ENCODE measurements around the gene DNAI1. TPM values are rescaled to one million over a fixed set of nuclear protein-coding genes. Genes with fewer than 3 reads are reported as not detected.
"Not testable (repeated sequence)": the region's sequence is repeated elsewhere in the genome, so short reads cannot be mapped to it uniquely, and the experiment has no call there.

DNAI1 gene
- polyA plus RNA-seq, 6 donors from 2014 or later, result not detected

- Mint-ChIP-seq H3K4me1 (peaks cover 33 to 46% (median 40%) of the 10 kb centered on the region in 3 donors), H3K36me3 (peaks cover 0 to 8% of the 10 kb centered on the region in 2 donors), H3K27ac (peak overlapping the region in 1 of 6 donors; percentile 47), H3K4me3 (peak overlapping the region; percentile 87 to 94 (median 92)), H3K9me3 (peaks cover 0 to 1% (median 0%) of the 10 kb centered on the region in 7 donors), H3K27me3 (peaks cover 5 to 6% (median 6%) of the 10 kb centered on the region in 3 donors)
- DNase-seq (no peak), ATAC-seq (ENCODE audit: low read depth in 2 of 2) (no peak)
These were observed 1.9 kb upstream of the DNAI1 start for GRCh38 chr9:34456746-34457145.

GRCh38 chr9:34457266-34458012 is 1.2 kb upstream of the DNAI1 start:
- ATAC-seq (ENCODE audit: low read depth in 2 of 2) (no peak), DNase-seq (no peak)
- Mint-ChIP-seq H3K36me3 (peaks cover 0 to 4% of the 10 kb centered on the region in 2 donors), H3K27ac (peak overlapping the region in 3 of 6 donors; percentile 53 to 90 (median 79)), H3K4me3 (peak overlapping the region; percentile 87 to 94 (median 92)), H3K9me3 (peaks cover 0 to 1% (median 0%) of the 10 kb centered on the region in 7 donors), H3K27me3 (peaks cover 10 to 13% (median 13%) of the 10 kb centered on the region in 3 donors), H3K4me1 (peaks cover 31 to 46% (median 40%) of the 10 kb centered on the region in 3 donors)

- Mint-ChIP-seq H3K4me1 (peaks cover 27 to 40% (median 36%) of the 10 kb centered on the region in 3 donors), H3K4me3 (peak overlapping the region; percentile 87 to 94 (median 90)), H3K36me3 (no peaks in the 10 kb centered on the region), H3K27me3 (peaks cover 10 to 20% (median 19%) of the 10 kb centered on the region in 3 donors), H3K27ac (peak overlapping the region in 5 of 6 donors; percentile 72 to 97 (median 83)), H3K9me3 (peaks cover 0 to 1% (median 0%) of the 10 kb centered on the region in 7 donors)
- ATAC-seq (ENCODE audit: low read depth in 2 of 2), result no peak
- no peak for DNase-seq
These were observed 345 bp downstream of the DNAI1 start for GRCh38 chr9:34458959-34459340.

DNA sequence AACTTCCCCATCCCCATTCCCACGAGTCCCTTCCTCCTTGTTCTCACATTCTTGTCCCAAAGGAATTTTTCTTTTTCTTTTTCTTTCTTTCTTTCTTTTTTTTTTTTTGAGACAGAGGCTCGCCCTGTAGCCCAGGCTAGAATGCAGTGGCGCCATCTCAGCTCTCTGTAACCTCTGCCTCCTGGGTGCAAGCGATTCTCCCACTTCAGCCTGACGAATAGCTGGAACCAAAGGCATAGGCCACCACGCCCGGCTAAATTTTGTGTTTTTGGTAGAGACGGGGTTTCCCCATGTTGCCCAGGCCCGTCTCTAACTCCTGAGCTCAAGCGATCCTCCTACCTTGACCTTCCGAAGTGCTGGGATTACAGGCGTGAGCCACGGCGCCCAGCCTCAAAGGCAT is 751 bp downstream of the DNAI1 start:
- H3K27ac Mint-ChIP-seq, result peak overlapping the region in 4 of 6 donors; percentile 28 to 97 (median 75)
- peaks cover 10 to 20% (median 19%) of the 10 kb centered on the region in 3 donors for H3K27me3 Mint-ChIP-seq
- peaks cover 27 to 40% (median 35%) of the 10 kb centered on the region in 3 donors for H3K4me1 Mint-ChIP-seq
- peaks cover 0 to 1% (median 0%) of the 10 kb centered on the region in 7 donors for H3K9me3 Mint-ChIP-seq
- no peak for DNase-seq
- no peak for ATAC-seq (ENCODE audit: low read depth in 2 of 2)
- H3K4me3 Mint-ChIP-seq, result peak overlapping the region; percentile 17 to 94 (median 88)
- H3K36me3 Mint-ChIP-seq, result no peaks in the 10 kb centered on the region

DNA sequence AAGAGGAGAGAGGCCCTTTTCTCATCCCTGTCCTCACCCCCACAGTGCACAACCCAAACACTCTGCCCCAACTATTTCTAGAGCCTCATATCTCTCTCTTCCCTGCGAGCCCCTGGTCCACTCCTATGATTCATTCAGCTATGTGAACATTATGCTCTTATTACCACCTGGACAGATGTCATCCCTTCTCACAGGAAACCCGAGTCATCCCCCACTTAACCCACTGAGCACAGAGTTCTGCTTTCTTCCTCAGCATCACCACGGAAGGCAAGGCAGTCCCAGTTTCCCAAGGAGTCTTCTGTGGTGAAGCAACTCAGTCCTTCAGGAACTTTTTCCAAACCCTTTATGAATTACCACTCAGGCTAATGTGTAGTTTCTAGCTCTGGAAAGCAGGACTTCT is 1.3 kb downstream of the DNAI1 start:
- Mint-ChIP-seq H3K27ac (peak overlapping the region in 1 of 6 donors; percentile 11), H3K9me3 (peaks cover 0 to 1% (median 0%) of the 10 kb centered on the region in 7 donors), H3K4me3 (peak overlapping the region in 3 of 8 donors; percentile 37 to 88 (median 60)), H3K4me1 (peaks cover 27 to 40% (median 32%) of the 10 kb centered on the region in 3 donors), H3K36me3 (no peaks in the 10 kb centered on the region), H3K27me3 (peaks cover 10 to 20% (median 19%) of the 10 kb centered on the region in 3 donors)
- ATAC-seq (ENCODE audit: low read depth in 2 of 2), result no peak
- no peak for DNase-seq

DNA sequence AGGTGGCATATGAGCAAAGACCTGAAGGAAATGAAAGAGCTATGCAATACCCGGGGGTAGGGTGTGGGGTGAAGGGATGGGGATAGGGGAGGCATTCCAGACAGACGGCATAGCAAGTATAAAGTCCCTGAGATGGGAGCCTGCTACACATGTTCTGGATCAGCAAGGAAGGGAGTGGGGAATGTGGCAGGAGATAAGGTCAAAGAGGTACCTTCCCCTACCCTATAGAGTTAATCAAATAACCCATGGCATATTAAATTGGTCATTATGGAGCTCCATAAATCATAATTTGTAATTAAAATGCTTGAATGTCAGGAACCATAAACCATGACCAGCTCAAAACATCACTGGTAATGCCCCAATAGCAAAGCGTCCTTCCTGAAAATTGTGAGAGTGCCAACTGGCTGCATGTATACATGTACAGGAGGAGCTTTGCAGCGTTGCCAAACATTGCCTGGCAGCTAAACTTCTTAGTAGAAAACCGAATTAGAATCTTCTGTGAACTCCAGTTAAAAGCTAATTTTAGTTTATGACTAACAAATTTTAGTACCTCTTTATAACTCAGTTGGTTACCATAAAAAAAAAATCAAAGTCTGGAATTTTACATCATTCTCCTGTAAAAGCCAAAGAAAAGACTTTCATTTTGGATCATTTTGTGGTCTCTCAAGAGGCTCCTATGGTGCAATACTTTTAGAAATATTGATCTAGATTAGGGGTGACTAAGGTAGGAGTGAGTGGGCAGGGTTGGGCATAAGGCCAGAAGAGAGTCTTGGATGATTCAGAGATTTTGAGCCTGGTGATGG is 4.7 kb downstream of the DNAI1 start:
- Mint-ChIP-seq H3K4me3 (no peak overlapping the region), H3K9me3 (peaks cover 0 to 1% (median 0%) of the 10 kb centered on the region in 7 donors), H3K4me1 (peaks cover 9 to 20% (median 12%) of the 10 kb centered on the region in 3 donors), H3K36me3 (no peaks in the 10 kb centered on the region), H3K27ac (no peak overlapping the region), H3K27me3 (peaks cover 22 to 32% (median 31%) of the 10 kb centered on the region in 3 donors)
- no peak for ATAC-seq (ENCODE audit: low read depth in 2 of 2)
- no peak for DNase-seq

DNA sequence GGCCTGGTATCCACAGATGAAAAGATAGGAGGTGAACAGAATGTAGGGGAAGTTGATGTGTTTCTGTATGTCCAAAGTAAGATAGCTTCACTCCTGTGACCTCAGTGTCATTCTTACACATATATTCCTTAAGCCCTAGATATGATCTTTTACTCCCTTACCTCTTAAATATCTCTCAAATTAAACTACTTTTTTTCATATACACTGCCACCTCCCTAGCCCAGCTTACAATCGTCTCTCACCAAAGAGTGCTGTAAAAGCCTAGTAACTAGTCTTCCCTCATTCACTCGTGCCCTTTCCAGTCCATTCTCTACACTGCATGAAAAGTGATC is 5.3 kb downstream of the DNAI1 start:
- no peaks in the 10 kb centered on the region for H3K36me3 Mint-ChIP-seq
- ATAC-seq (ENCODE audit: low read depth in 2 of 2), result no peak
- H3K4me1 Mint-ChIP-seq, result peaks cover 4 to 14% (median 8%) of the 10 kb centered on the region in 3 donors
- DNase-seq, result no peak
- H3K27me3 Mint-ChIP-seq, result peaks cover 22 to 32% (median 31%) of the 10 kb centered on the region in 3 donors
- H3K9me3 Mint-ChIP-seq, result peaks cover 0 to 1% (median 0%) of the 10 kb centered on the region in 7 donors
- no peak overlapping the region for H3K4me3 Mint-ChIP-seq
- no peak overlapping the region for H3K27ac Mint-ChIP-seq

DNA sequence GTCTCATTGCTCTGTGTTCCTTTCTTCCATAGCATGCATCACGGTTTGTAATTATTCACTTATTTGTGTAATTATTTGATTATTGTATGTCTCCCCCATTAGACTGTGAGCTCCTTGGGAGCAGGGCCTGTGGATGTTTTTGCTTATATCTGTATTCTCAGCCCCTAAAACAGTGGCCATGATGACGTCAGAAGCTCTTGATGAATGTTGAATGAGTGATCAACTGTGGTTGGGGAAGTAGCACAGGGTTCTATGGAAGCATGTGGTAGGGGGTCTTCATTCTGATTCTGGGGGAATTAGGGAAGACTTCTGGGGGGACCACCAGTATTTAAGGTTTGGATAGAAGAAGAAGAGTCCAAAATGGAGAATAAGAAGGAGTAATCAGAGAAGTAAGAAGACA is 6.0 kb downstream of the DNAI1 start:
- H3K27me3 Mint-ChIP-seq, result peaks cover 22 to 33% (median 32%) of the 10 kb centered on the region in 3 donors
- no peaks in the 10 kb centered on the region for H3K36me3 Mint-ChIP-seq
- peaks cover 0 to 1% (median 0%) of the 10 kb centered on the region in 7 donors for H3K9me3 Mint-ChIP-seq

DNA sequence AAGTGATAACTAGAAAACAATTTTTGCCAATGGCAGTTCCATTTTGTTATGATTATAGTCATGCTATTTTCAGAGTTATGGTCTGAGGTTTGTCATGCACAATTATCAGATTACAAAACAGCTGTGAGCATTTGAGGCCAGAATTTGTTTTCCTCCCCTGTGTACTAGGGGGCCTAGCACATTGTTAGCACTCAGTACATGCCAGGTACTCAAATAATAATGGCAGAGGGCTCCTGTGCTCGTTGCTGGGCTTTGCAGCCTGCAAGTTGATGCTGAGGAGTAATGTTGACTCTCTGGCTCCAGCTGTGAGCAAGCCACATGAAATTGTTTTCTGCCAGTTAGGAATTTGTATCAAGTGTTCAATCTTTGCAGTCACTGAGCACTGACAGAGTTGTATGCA is 6.9 kb downstream of the DNAI1 start:
- no peaks in the 10 kb centered on the region for H3K36me3 Mint-ChIP-seq
- no peak overlapping the region for H3K4me3 Mint-ChIP-seq
- peaks cover 0 to 1% (median 0%) of the 10 kb centered on the region in 7 donors for H3K9me3 Mint-ChIP-seq
- ATAC-seq (ENCODE audit: low read depth in 2 of 2) (no peak), DNase-seq (no peak)
- no peak overlapping the region for H3K27ac Mint-ChIP-seq
- no peaks in the 10 kb centered on the region for H3K4me1 Mint-ChIP-seq
- peaks cover 17 to 42% (median 32%) of the 10 kb centered on the region in 3 donors for H3K27me3 Mint-ChIP-seq

More for the DNA sequence above, 6.0 kb downstream of the DNAI1 start:
- no peak for DNase-seq
- no peak for ATAC-seq (ENCODE audit: low read depth in 2 of 2)
- Mint-ChIP-seq H3K4me3 (no peak overlapping the region), H3K4me1 (peaks cover 0 to 7% (median 3%) of the 10 kb centered on the region in 3 donors), H3K27ac (no peak overlapping the region)

DNA sequence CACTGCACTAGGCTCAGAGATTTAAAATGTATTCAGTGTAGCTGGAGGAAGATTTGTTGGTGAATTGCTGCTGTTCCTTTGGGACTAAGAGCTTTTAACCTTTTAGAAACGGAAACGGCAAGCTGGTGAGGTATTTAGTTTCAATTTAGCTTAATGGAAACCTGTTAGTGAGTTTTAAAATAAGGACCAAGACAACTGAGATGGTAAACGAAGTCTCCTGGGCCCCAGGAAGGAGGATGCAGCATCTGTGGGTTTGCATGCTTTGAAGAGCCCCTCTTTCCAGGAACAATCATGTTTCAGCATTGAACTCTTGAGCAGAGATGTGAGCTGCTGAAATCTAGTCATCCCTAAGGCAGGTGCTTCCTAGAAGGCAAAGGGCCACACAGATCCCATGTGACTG is 16.5 kb downstream of the DNAI1 start:
- no peak overlapping the region for H3K27ac Mint-ChIP-seq
- H3K4me3 Mint-ChIP-seq, result no peak overlapping the region
- ATAC-seq (ENCODE audit: low read depth in 2 of 2) (no peak), DNase-seq (no peak)
- peaks cover 14 to 37% (median 28%) of the 10 kb centered on the region in 3 donors for H3K27me3 Mint-ChIP-seq
- H3K36me3 Mint-ChIP-seq, result no peaks in the 10 kb centered on the region
- H3K9me3 Mint-ChIP-seq, result no peaks in the 10 kb centered on the region
- no peaks in the 10 kb centered on the region for H3K4me1 Mint-ChIP-seq

- Mint-ChIP-seq H3K36me3 (no peaks in the 10 kb centered on the region), H3K4me3 (no peak overlapping the region), H3K27me3 (peaks cover 17 to 41% (median 28%) of the 10 kb centered on the region in 3 donors), H3K27ac (no peak overlapping the region), H3K4me1 (no peaks in the 10 kb centered on the region), H3K9me3 (peaks cover 0 to 2% (median 0%) of the 10 kb centered on the region in 7 donors)
- no peak for DNase-seq
- ATAC-seq (ENCODE audit: low read depth in 2 of 2), result no peak
These were observed 18.9 kb downstream of the DNAI1 start for GRCh38 chr9:34477541-34477940.

GRCh38 chr9:34479431-34479866 is 20.8 kb downstream of the DNAI1 start:
- DNase-seq (no peak), ATAC-seq (ENCODE audit: low read depth in 2 of 2) (no peak)
- Mint-ChIP-seq H3K9me3 (peaks cover 0 to 2% (median 0%) of the 10 kb centered on the region in 7 donors), H3K4me1 (no peaks in the 10 kb centered on the region), H3K27me3 (peaks cover 17 to 44% (median 28%) of the 10 kb centered on the region in 3 donors), H3K4me3 (no peak overlapping the region), H3K27ac (no peak overlapping the region), H3K36me3 (no peaks in the 10 kb centered on the region)

DNA sequence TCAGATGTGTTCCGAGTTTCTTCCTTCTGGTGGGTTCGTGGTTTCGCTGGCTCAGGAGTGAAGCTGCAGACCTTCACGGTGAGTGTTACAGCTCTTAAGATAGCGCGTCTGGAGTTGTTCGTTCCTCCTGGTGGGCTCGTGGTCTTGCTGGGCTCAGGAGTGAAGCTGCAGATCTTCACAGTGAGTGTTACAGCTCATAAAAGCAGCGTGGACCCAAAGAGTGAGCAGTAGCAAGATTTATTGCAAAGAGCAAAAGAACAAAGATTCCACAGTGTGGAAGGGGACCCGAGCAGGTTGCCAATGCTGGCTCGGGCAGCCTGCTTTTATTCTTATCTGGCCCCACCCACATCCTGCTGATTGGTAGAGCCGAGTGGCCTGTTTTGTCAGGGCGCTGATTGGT is 23.0 kb downstream of the DNAI1 start:
- ATAC-seq (ENCODE audit: low read depth in 2 of 2); H3K27ac Mint-ChIP-seq; H3K36me3 Mint-ChIP-seq; H3K4me3 Mint-ChIP-seq; H3K4me1 Mint-ChIP-seq; H3K9me3 Mint-ChIP-seq; DNase-seq: not testable (repeated sequence)
- H3K27me3 Mint-ChIP-seq, result peaks cover 21 to 32% (median 24%) of the 10 kb centered on the region in 3 donors

Measured in naive B cell (primary cell).